ENCODE results near the gene IL17D.

IL17D gene

GRCh38 chr13:20767309-20767943, 63.9 kb downstream of the IL17D start:
- no peak for DNase-seq (ENCODE audit: extremely low spot score)
- POLR2A ChIA-PET: interaction anchor here (0.7 kb wide), 1 partner anchor 480 kb away, joined by 5 read pairs; no protein-coding TSS in a partner anchor
- CTCF ChIA-PET: interaction anchor here (1.8 to 2.2 kb wide), 3 partner anchors 11 to 271 kb away, joined by 4 to 5 read pairs (median 5); no protein-coding TSS in a partner anchor
- no peak for TF ChIP-seq CTCF (IDR thresholded peaks at IDR 0.05; ENCODE audit: control extremely low read depth, extremely low read depth, low read depth, missing control alignments)

GRCh38 chr13:20769091-20769490, 65.6 kb downstream of the IL17D start:
- ChIA-PET POLR2A (no interaction called here), CTCF (interaction anchor here (0.8 to 1.9 kb wide), 2 partner anchors 10 to 47 kb away, joined by 3 to 5 read pairs; no protein-coding TSS in a partner anchor)
- TF ChIP-seq CTCF (IDR thresholded peaks at IDR 0.05; ENCODE audit: control extremely low read depth, extremely low read depth, low read depth, missing control alignments): no peak
- DNase-seq (ENCODE audit: extremely low spot score): no peak

- DNase-seq (ENCODE audit: extremely low spot score): no peak
- no peak for TF ChIP-seq CTCF (IDR thresholded peaks at IDR 0.05; ENCODE audit: control extremely low read depth, extremely low read depth, low read depth, missing control alignments)
- POLR2A ChIA-PET: no interaction called here
- CTCF ChIA-PET: no interaction called here
Measured at GRCh38 chr13:20769834-20770233, 66.3 kb downstream of the IL17D start.

All from GM10248 (cell line).